A549 (cell line): ENCODE data around the gene ABI3BP. TPM values are rescaled to one million over a fixed set of nuclear protein-coding genes. Genes with fewer than 3 reads are reported as not detected.

ENCODE experiments used
- ATAC-seq, 2 experiments: fragments of 200-7000 bp in 1 of 2; fragments of >200 bp in 1 of 2; cut with Nextera tagmentation in 1 of 2; cut with Tn5 transposase in 1 of 2; 3 replicates each; pipeline versions ENCODE4 v1.8.0 to v1.9.1; 2018 to 2020; ENCODE audit warnings: mild to moderate bottlenecking in 1 of 2, moderate library complexity in 1 of 2
- CTCF ChIA-PET: fragments of 300-600 bp; sonication (Branson Sonifier 250); formaldehyde crosslinking; extraction: SDS; loops from one replicate; lab custom pipeline; 2021; ENCODE audit warnings: antibody characterized with exemption, inconsistent platforms; lab: Yijun Ruan, JAX
- POLR2A ChIA-PET: fragments of 350-600 bp; formaldehyde crosslinking; extraction: SDS; loops from one replicate; lab custom pipeline; 2021; ENCODE audit warnings: antibody characterized with exemption, inconsistent platforms; lab: Yijun Ruan, JAX
- DNase-seq, 2 experiments: peaks; one replicate each; pipeline versions ENCODE4 v3.0.0 to v3.0.0-alpha.2; 2011 to 2016; ENCODE audit warnings: low read depth in 1 of 2, low spot score in 1 of 2
- FAIRE-seq: peaks from 2 replicates; lab custom pipeline; 2011; peaks lifted over from hg19 to GRCh38; lab: Jason Lieb, UNC
- H3K27ac ChIP-seq, 2 experiments: fragments of >200 bp; sonication (Bioruptor Twin); formaldehyde crosslinking; 3 replicates each; pipeline ENCODE4 v1.5.1; 2016 to 2017
- H3K4me1 ChIP-seq: fragments of >200 bp; sonication (Bioruptor Twin); formaldehyde crosslinking; 3 replicates; pipeline ENCODE4 v1.6.1; 2016
- H3K4me2 ChIP-seq: fragments of >200 bp; sonication (Bioruptor Twin); formaldehyde crosslinking; 3 replicates; pipeline ENCODE4 v1.6.1; 2016
- H3K4me3 ChIP-seq: fragments of >200 bp; sonication (Bioruptor Twin); formaldehyde crosslinking; 3 replicates; pipeline ENCODE4 v1.5.1; 2016
- H3K9me3 ChIP-seq: fragments of >200 bp; sonication (Bioruptor Twin); formaldehyde crosslinking; 3 replicates; pipeline ENCODE4 v1.6.1; 2016
- CEBPB ChIP-seq, 2 experiments: fragments of >200 bp in 1 of 2; sonication (Bioruptor Twin) in 1 of 2; formaldehyde crosslinking in 1 of 2; IDR thresholded peaks; 2 replicates each; pipeline ENCODE4 v1.6.1; 2012 to 2016
- CHD2 ChIP-seq: fragments of 150-350 bp; IDR thresholded peaks from 2 replicates; pipeline ENCODE4 v1.6.1; 2014; ENCODE audit warnings: low read length; ENCODE audit not compliant: partially characterized antibody
- CHD4 ChIP-seq: fragments of 200-600 bp; sonication (generic); IDR thresholded peaks from 2 replicates; pipeline ENCODE4 v1.6.1; 2016; ENCODE audit warnings: antibody characterized with exemption, mild to moderate bottlenecking, borderline replicate concordance
- EHF ChIP-seq: fragments of 250-450 bp; sonication (Bioruptor Pico); IDR thresholded peaks from 2 replicates; pipeline ENCODE4 v1.5.0; 2020; ENCODE audit warnings: mild to moderate bottlenecking
- HDAC2 ChIP-seq: fragments of 200-600 bp; sonication (generic); IDR thresholded peaks from 2 replicates; pipeline ENCODE4 v1.6.1; 2016
- HMGXB4 ChIP-seq: fragments of 250-450 bp; sonication (Bioruptor Pico); IDR thresholded peaks from 2 replicates; pipeline ENCODE4 v1.5.0; 2021; ENCODE audit warnings: mild to moderate bottlenecking, moderate library complexity, borderline replicate concordance
- HOXA7 ChIP-seq: fragments of 250-450 bp; sonication (Bioruptor Pico); IDR thresholded peaks from 2 replicates; pipeline ENCODE4 v1.5.0; 2020; ENCODE audit warnings: mild to moderate bottlenecking, moderate library complexity
- HOXB13 ChIP-seq: fragments of 250-450 bp; sonication (Bioruptor Pico); IDR thresholded peaks from 2 replicates; pipeline ENCODE4 v1.5.0; 2020; ENCODE audit warnings: low read depth, mild to moderate bottlenecking, moderate library complexity
- JUN ChIP-seq, 2 experiments: fragments of >200 bp; sonication (Bioruptor Twin); formaldehyde crosslinking; IDR thresholded peaks; 2 replicates in 1 of 2; 3 replicates in 1 of 2; pipeline ENCODE4 v1.6.1; 2016 to 2017
- KDM5A ChIP-seq: fragments of 200-600 bp; sonication (generic); IDR thresholded peaks from 2 replicates; pipeline ENCODE4 v1.6.1; 2016; ENCODE audit warnings: antibody characterized with exemption, mild to moderate bottlenecking
- MYC ChIP-seq: IDR thresholded peaks from 2 replicates; pipeline ENCODE4 v1.6.1; 2012; ENCODE audit warnings: mild to moderate bottlenecking, inconsistent platforms, low read length, improper control_type of control experiment, borderline replicate concordance
- NFE2L2 ChIP-seq: fragments of 150-350 bp; conservative IDR thresholded peaks from 2 replicates; pipeline ENCODE4 v1.6.1; 2014; ENCODE audit warnings: low read length
- PHF8 ChIP-seq: fragments of 200-600 bp; sonication (generic); IDR thresholded peaks from 2 replicates; pipeline ENCODE4 v1.6.1; 2016; ENCODE audit warnings: low read depth, mild to moderate bottlenecking, antibody characterized with exemption, moderate library complexity, borderline replicate concordance
- POLR2AphosphoS2 ChIP-seq: conservative IDR thresholded peaks from 2 replicates; pipeline ENCODE4 v1.6.1; 2012; ENCODE audit warnings: low read length, improper control_type of control experiment, inconsistent platforms
- RAD21 ChIP-seq, 2 experiments: fragments of >200 bp in 1 of 2; sonication (Bioruptor Twin) in 1 of 2; formaldehyde crosslinking in 1 of 2; IDR thresholded peaks in 1 of 2; conservative IDR thresholded peaks in 1 of 2; 2 replicates in 1 of 2; 3 replicates in 1 of 2; pipeline ENCODE4 v1.6.1; 2012 to 2018; ENCODE audit warnings: inconsistent platforms in 1 of 2
- RARB ChIP-seq: fragments of 250-450 bp; sonication (Bioruptor Pico); IDR thresholded peaks from 2 replicates; pipeline ENCODE4 v1.8.0; 2021; ENCODE audit warnings: mild to moderate bottlenecking, moderate library complexity
- RFX5 ChIP-seq: fragments of 450-650 bp; IDR thresholded peaks from 2 replicates; pipeline ENCODE4 v1.7.1; 2014; ENCODE audit warnings: antibody characterized with exemption, mild to moderate bottlenecking, moderate library complexity
- RNF2 ChIP-seq: fragments of 200-600 bp; sonication (generic); IDR thresholded peaks from 2 replicates; pipeline ENCODE4 v1.6.1; 2016; ENCODE audit warnings: low read depth, mild to moderate bottlenecking, antibody characterized with exemption, moderate library complexity, borderline replicate concordance
- SREBF2 ChIP-seq: fragments of 450-650 bp; IDR thresholded peaks from 2 replicates; pipeline ENCODE4 v1.6.1; 2014; ENCODE audit warnings: mild to moderate bottlenecking, moderate library complexity
- TFCP2L1 ChIP-seq: fragments of 250-450 bp; sonication (Bioruptor Pico); IDR thresholded peaks from 2 replicates; pipeline ENCODE4 v1.5.0; 2021; ENCODE audit warnings: mild to moderate bottlenecking
- TP53 ChIP-seq: fragments of 250-450 bp; sonication (Bioruptor Pico); IDR thresholded peaks from 2 replicates; pipeline ENCODE4 v1.5.0; 2021; ENCODE audit warnings: mild to moderate bottlenecking, moderate library complexity
- ZC3H11A ChIP-seq: fragments of 450-650 bp; IDR thresholded peaks from 2 replicates; pipeline ENCODE4 v1.6.1; 2014; ENCODE audit warnings: antibody characterized with exemption, mild to moderate bottlenecking
- ZFP36 ChIP-seq: fragments of 450-650 bp; IDR thresholded peaks from 2 replicates; pipeline ENCODE4 v1.6.1; 2014; ENCODE audit warnings: borderline replicate concordance; ENCODE audit not compliant: partially characterized antibody
- ZNF302 ChIP-seq: fragments of 250-450 bp; sonication (Bioruptor Pico); IDR thresholded peaks from 2 replicates; pipeline ENCODE4 v1.9.0; 2021; ENCODE audit warnings: inconsistent platforms, mild to moderate bottlenecking, moderate library complexity
- WGBS: methylation state at CpG from one replicate; pipeline ENCODE4 v1.1.6; 2017; ENCODE audit errors: missing lambda C conversion rate; 5-methylcytosine and 5-hydroxymethylcytosine counted together
- polyA plus RNA-seq, 4 experiments: library from polyadenylated mRNA; depleted of rRNA in 3 of 4; stranded (reverse); fragments of >200 nt; fragmentation: RNase III in 1 of 4; extraction: RNeasy Plus Mini Kit Qiagen cat#74134 plus additional on column Dnase treatment in 1 of 4; gene quantifications; 2 replicates in 3 of 4; 3 replicates in 1 of 4; pipeline ENCODE4 v1.2.3, GENCODE V29; 2011 to 2017
- TF ChIP-seq, protein P1 (sequence below): fragments of 250-450 bp; sonication (Bioruptor Pico); IDR thresholded peaks from 2 replicates; pipeline ENCODE4 v1.5.0; 2020; ENCODE audit warnings: low read depth, mild to moderate bottlenecking, moderate library complexity
- TF ChIP-seq, protein P2 (sequence below): fragments of >200 bp; sonication (Bioruptor Twin); formaldehyde crosslinking; IDR thresholded peaks from 3 replicates; pipeline ENCODE4 v1.6.1; 2016
- TF ChIP-seq, protein P3 (sequence below): IDR thresholded peaks from 2 replicates; pipeline ENCODE4 v1.6.1; 2012
- TF ChIP-seq, protein P4 (sequence below): fragments of >200 bp; sonication (Bioruptor Twin); formaldehyde crosslinking; IDR thresholded peaks from 2 replicates; pipeline ENCODE4 v1.6.1; 2016
- TF ChIP-seq, protein P5 (sequence below): IDR thresholded peaks from 2 replicates; pipeline ENCODE4 v1.6.1; 2012; ENCODE audit warnings: low read depth, borderline replicate concordance

The ABI3BP gene
- polyA plus RNA-seq, 2 of the 4 experiments (the other 2 are of a cell fraction): 1.3 to 1.8 TPM

DNA sequence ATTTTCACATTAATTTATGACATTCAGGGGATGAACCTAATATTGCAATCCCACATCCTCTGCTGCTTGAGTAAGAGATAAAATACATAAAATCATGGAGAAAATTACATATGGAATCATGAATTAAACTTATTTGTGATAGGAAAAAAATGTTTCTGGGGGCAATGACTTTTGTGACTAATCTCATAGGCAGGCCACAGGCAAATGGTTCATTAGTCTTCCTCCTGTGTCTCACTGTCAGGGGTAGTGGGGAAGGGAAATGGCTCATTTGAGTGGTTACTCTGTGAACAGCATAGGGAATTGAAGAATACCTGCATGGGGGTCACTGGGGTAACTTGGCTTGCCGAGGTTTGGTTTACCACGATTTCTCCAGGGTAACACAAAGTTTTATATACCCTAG lies 211.9 kb downstream of the ABI3BP start (continued):
- TF ChIP-seq MYC: no peak
- TF ChIP-seq RARB: no peak
- TF ChIP-seq POLR2AphosphoS2: no peak
- TF ChIP-seq, protein P1, sequence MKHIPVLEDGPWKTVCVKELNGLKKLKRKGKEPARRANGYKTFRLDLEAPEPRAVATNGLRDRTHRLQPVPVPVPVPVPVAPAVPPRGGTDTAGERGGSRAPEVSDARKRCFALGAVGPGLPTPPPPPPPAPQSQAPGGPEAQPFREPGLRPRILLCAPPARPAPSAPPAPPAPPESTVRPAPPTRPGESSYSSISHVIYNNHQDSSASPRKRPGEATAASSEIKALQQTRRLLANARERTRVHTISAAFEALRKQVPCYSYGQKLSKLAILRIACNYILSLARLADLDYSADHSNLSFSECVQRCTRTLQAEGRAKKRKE (CRISPR knock-in tag): no peak
- no peak for TF ChIP-seq KDM5A
- TF ChIP-seq, all 56 proteins: peak for 0

- Histone ChIP-seq H3K4me1 (no peaks in the 10 kb centered on the region), H3K27ac (no peak overlapping the region), H3K4me3 (no peak overlapping the region), H3K4me2 (no peak overlapping the region), H3K9me3 (peaks cover 6% of the 10 kb centered on the region; the same call in 1 of the 3 replicates)
- CTCF ChIA-PET: no interaction called here
- FAIRE-seq (no peak), DNase-seq (no peak), ATAC-seq (no peak)
- POLR2A ChIA-PET: no interaction called here
- WGBS: 83% methylated on average over 2 of the region's 2 CpGs
- TF ChIP-seq RNF2: no peak
- TF ChIP-seq ZFP36: no peak
- TF ChIP-seq HOXB13: no peak
- TF ChIP-seq ZC3H11A: no peak
- TF ChIP-seq HOXA7: no peak
- TF ChIP-seq HDAC2: no peak
- no peak for TF ChIP-seq JUN (IDR thresholded peaks at IDR 0.05)
- TF ChIP-seq ZNF302 (CRISPR knock-in tag): no peak
- TF ChIP-seq RAD21 (conservative IDR thresholded peaks at IDR 0.05 in 1 of 2, IDR thresholded peaks at IDR 0.05 in 1 of 2): no peak
These were observed 213.1 kb downstream of the ABI3BP start for GRCh38 chr3:100780071-100780622.

DNA sequence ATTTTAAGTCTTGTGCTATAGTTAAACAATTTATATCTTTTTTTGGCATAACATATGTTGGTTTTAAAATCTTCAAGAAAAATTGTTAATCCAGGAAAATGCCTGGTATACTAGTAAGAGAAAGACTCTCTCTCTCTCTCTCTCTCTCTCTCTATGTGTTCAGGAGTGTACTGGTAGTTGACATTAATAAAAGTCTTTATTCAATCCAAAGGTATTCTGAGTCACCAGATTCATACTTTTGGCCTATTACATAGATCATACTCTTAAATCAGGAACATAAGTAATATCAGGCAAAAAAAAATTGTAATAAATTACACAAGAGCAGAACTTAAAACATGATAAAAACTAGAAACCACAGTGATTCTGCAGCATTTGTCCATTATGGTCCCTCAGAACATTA lies 213.7 kb downstream of the ABI3BP start:
- Histone ChIP-seq H3K9me3 (no peaks in the 10 kb centered on the region), H3K4me3 (no peak overlapping the region), H3K4me1 (no peaks in the 10 kb centered on the region), H3K27ac (no peak overlapping the region), H3K4me2 (no peak overlapping the region)
- DNase-seq: no peak
- no peak for TF ChIP-seq CEBPB (IDR thresholded peaks at IDR 0.05)
- no peak for TF ChIP-seq TP53 (CRISPR knock-in tag)
- no peak for TF ChIP-seq NFE2L2
- no peak for TF ChIP-seq RFX5
- POLR2A ChIA-PET: no interaction called here
- no peak for FAIRE-seq
- ATAC-seq: no peak
- CTCF ChIA-PET: no interaction called here

GRCh38 chr3:100777271-100777670 lies 215.9 kb downstream of the ABI3BP start:
- Histone ChIP-seq H3K4me3 (no peak overlapping the region), H3K9me3 (no peaks in the 10 kb centered on the region), H3K27ac (no peak overlapping the region), H3K4me1 (no peaks in the 10 kb centered on the region), H3K4me2 (no peak overlapping the region)
- ATAC-seq (no peak), DNase-seq (no peak), FAIRE-seq (no peak)
- CTCF ChIA-PET: interaction anchor here (1.3 to 2.6 kb wide), 3 partner anchors 9 to 419 kb away, joined by 3 to 8 read pairs (median 5); no protein-coding TSS in a partner anchor
- POLR2A ChIA-PET: no interaction called here
- TF ChIP-seq KDM5A (no peak), EHF (CRISPR knock-in tag) (no peak), TFCP2L1 (CRISPR knock-in tag) (no peak), SREBF2 (no peak), HMGXB4 (CRISPR knock-in tag) (no peak), PHF8 (no peak), RAD21 (conservative IDR thresholded peaks at IDR 0.05 in 1 of 2, IDR thresholded peaks at IDR 0.05 in 1 of 2) (no peak), CHD2 (no peak), HOXB13 (no peak), MYC (no peak), CHD4 (no peak)
- TF ChIP-seq, protein P2, sequence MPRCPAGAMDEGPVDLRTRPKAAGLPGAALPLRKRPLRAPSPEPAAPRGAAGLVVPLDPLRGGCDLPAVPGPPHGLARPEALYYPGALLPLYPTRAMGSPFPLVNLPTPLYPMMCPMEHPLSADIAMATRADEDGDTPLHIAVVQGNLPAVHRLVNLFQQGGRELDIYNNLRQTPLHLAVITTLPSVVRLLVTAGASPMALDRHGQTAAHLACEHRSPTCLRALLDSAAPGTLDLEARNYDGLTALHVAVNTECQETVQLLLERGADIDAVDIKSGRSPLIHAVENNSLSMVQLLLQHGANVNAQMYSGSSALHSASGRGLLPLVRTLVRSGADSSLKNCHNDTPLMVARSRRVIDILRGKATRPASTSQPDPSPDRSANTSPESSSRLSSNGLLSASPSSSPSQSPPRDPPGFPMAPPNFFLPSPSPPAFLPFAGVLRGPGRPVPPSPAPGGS: no peak
- TF ChIP-seq, protein P3, sequence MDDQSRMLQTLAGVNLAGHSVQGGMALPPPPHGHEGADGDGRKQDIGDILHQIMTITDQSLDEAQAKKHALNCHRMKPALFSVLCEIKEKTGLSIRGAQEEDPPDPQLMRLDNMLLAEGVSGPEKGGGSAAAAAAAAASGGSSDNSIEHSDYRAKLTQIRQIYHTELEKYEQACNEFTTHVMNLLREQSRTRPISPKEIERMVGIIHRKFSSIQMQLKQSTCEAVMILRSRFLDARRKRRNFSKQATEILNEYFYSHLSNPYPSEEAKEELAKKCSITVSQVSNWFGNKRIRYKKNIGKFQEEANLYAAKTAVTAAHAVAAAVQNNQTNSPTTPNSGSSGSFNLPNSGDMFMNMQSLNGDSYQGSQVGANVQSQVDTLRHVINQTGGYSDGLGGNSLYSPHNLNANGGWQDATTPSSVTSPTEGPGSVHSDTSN: no peak
- TF ChIP-seq, protein P4, sequence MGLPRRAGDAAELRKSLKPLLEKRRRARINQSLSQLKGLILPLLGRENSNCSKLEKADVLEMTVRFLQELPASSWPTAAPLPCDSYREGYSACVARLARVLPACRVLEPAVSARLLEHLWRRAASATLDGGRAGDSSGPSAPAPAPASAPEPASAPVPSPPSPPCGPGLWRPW: no peak
- TF ChIP-seq, protein P5, sequence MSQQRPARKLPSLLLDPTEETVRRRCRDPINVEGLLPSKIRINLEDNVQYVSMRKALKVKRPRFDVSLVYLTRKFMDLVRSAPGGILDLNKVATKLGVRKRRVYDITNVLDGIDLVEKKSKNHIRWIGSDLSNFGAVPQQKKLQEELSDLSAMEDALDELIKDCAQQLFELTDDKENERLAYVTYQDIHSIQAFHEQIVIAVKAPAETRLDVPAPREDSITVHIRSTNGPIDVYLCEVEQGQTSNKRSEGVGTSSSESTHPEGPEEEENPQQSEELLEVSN: no peak
